Endothelial cell of umbilical vein (primary cell): ENCODE data around the gene BCR. TPM values are rescaled to one million over a fixed set of nuclear protein-coding genes. Genes with fewer than 3 reads are reported as not detected.

Source experiments
- BruUV-seq: library from RNA; stranded (reverse); fragments of 400-500 nt; replicated peaks from 2 replicates; lab custom pipeline; 2021; lab: Mats Ljungman, UMichigan
- CTCF ChIA-PET: fragments of 300-600, 350-600 bp; sonication (Branson Sonifier 250); formaldehyde crosslinking; loops from one replicate; lab custom pipeline; 2021; ENCODE audit warnings: antibody characterized with exemption, inconsistent platforms; lab: Charles Lee
- POLR2A ChIA-PET: fragments of 300-600, 350-600 bp; sonication (Branson Sonifier 250); formaldehyde crosslinking; loops from one replicate; lab custom pipeline; 2021; ENCODE audit warnings: antibody characterized with exemption, inconsistent platforms; lab: Charles Lee
- DNase-seq: peaks from one replicate; pipeline ENCODE4 v3.0.0-alpha.2; 2011; ENCODE audit warnings: low read depth, low spot score
- FAIRE-seq: peaks from 2 replicates; lab custom pipeline; 2011; peaks lifted over from hg19 to GRCh38; lab: Jason Lieb, UNC
- H2AFZ ChIP-seq: 2 replicates; pipeline ENCODE4 v1.6.0; 2012; ENCODE audit warnings: low read depth, low read length, control low read depth, inconsistent platforms
- H3K27ac ChIP-seq: 2 replicates; pipeline ENCODE4 v1.5.1; 2011; ENCODE audit warnings: low read depth, mild to moderate bottlenecking, control low read depth, low read length, moderate library complexity; ENCODE audit not compliant: insufficient read depth
- H3K27me3 ChIP-seq, 2 experiments: 2 replicates each; pipeline versions ENCODE4 v1.6.0 to v1.6.1; 2011; ENCODE audit warnings: low read length in 2 of 2, mixed read lengths in 1 of 2; ENCODE audit not compliant: control insufficient read depth in 2 of 2, insufficient read depth in 2 of 2
- H3K36me3 ChIP-seq, 2 experiments: 2 replicates in 1 of 2; 3 replicates in 1 of 2; pipeline ENCODE4 v1.5.1; 2011; ENCODE audit warnings: low read length in 2 of 2, mild to moderate bottlenecking in 1 of 2, moderate library complexity in 1 of 2; ENCODE audit not compliant: control insufficient read depth in 2 of 2, insufficient read depth in 2 of 2; ENCODE audit errors: extremely low read depth in 1 of 2
- H3K4me1 ChIP-seq: 3 replicates; pipeline ENCODE4 v1.5.1; 2011; ENCODE audit warnings: mild to moderate bottlenecking, low read length; ENCODE audit not compliant: control insufficient read depth, insufficient read depth; ENCODE audit errors: extremely low read depth
- H3K4me2 ChIP-seq: 2 replicates; pipeline ENCODE4 v1.6.1; 2011; ENCODE audit warnings: low read length, control low read depth, mixed read lengths; ENCODE audit not compliant: insufficient read depth
- H3K4me3 ChIP-seq, 3 experiments: fragments of 200-600 bp in 1 of 3; sonication (generic), shearing (Covaris generic) in 1 of 3; replicated peaks in 1 of 3; 2 replicates each; pipeline ENCODE4 v1.5.1; 2011 to 2016; ENCODE audit warnings: control low read depth in 3 of 3, low read length in 3 of 3, mild to moderate bottlenecking in 2 of 3, inconsistent platforms in 1 of 3, low read depth in 1 of 3, moderate library complexity in 1 of 3; ENCODE audit not compliant: insufficient read depth in 1 of 3
- H3K79me2 ChIP-seq: 2 replicates; pipeline ENCODE4 v1.6.0; 2012; ENCODE audit warnings: low read length, inconsistent platforms; ENCODE audit not compliant: control insufficient read depth, insufficient read depth
- H3K9ac ChIP-seq: replicated peaks from 2 replicates; pipeline ENCODE3; 2011; ENCODE audit warnings: low read length, control low read depth; ENCODE audit not compliant: insufficient read depth; ENCODE audit errors: extremely low read depth
- H3K9me1 ChIP-seq: replicated peaks from 3 replicates; pipeline ENCODE4 v1.6.0; 2011; ENCODE audit warnings: mild to moderate bottlenecking, low read length; ENCODE audit not compliant: control insufficient read depth, insufficient read depth; ENCODE audit errors: extremely low read depth
- H3K9me3 ChIP-seq: replicated peaks from 2 replicates; pipeline ENCODE4 v1.5.1; 2012; ENCODE audit warnings: low read length, inconsistent platforms; ENCODE audit not compliant: control insufficient read depth, insufficient read depth
- H4K20me1 ChIP-seq: replicated peaks from 2 replicates; pipeline ENCODE3; 2011; ENCODE audit warnings: mild to moderate bottlenecking, low read length; ENCODE audit not compliant: control insufficient read depth, insufficient read depth; ENCODE audit errors: extremely low read depth
- EZH2 ChIP-seq: IDR thresholded peaks from 2 replicates; pipeline ENCODE4 v1.6.1; 2012; ENCODE audit warnings: borderline replicate concordance, low read depth, mild to moderate bottlenecking, moderate library complexity, low read length, inconsistent platforms; ENCODE audit not compliant: severe bottlenecking
- FOS ChIP-seq: IDR thresholded peaks from 2 replicates; pipeline ENCODE4 v1.6.1; 2011; ENCODE audit warnings: mild to moderate bottlenecking, low read length, moderate library complexity, borderline replicate concordance; ENCODE audit not compliant: insufficient read depth
- MYC ChIP-seq: IDR thresholded peaks from one replicate; pipeline ENCODE4 v1.6.1; 2011; ENCODE audit warnings: mild to moderate bottlenecking, low read depth, low read length
- POLR2AphosphoS5 ChIP-seq: IDR thresholded peaks from 2 replicates; pipeline ENCODE4 v1.6.1; 2012; ENCODE audit warnings: low read depth, mild to moderate bottlenecking, control low read depth, low read length, moderate library complexity; ENCODE audit not compliant: insufficient read depth
- dilution Hi-C: fragments of 300-500 bp; cut with MboI; formaldehyde crosslinking; loops from one replicate; pipeline ENCODE4 v1.15.0; 2019; ENCODE audit warnings: low sequenced_read_pairs; ENCODE audit not compliant: extremely low pct_ligation_motif_present
- intact Hi-C: fragments of 100-400 bp; cut with micrococcal nuclease; formaldehyde crosslinking; loops from one replicate; pipeline ENCODE4 v1.10.0; 2022
- polyA plus RNA-seq, 4 experiments: library from polyadenylated mRNA; depleted of rRNA in 3 of 4; stranded (reverse) in 3 of 4; unstranded in 1 of 4; fragments of >200 nt; gene quantifications; 2 replicates each; pipeline versions ENCODE4 v1.2.1 to v1.2.3, GENCODE V29; 2011 to 2012; ENCODE audit warnings: missing spikeins in 1 of 4
- total RNA-seq: library from RNA; stranded (reverse); gene quantifications from 2 replicates; pipeline ENCODE4 v1.2.3, GENCODE V29; 2021
- TF ChIP-seq, protein P1 (sequence below), 2 donors: IDR thresholded peaks; 1 replicate in 1 of 2; 2 replicates in 1 of 2; pipeline ENCODE4 v1.5.1; 2011; ENCODE audit warnings: low read length in 2 of 2, mild to moderate bottlenecking in 2 of 2, moderate library complexity in 2 of 2, control low read depth in 1 of 2, inconsistent platforms in 1 of 2, low read depth in 1 of 2; ENCODE audit not compliant: insufficient read depth in 1 of 2; ENCODE audit errors: extremely low read depth in 1 of 2
- TF ChIP-seq, protein P2 (sequence below): IDR thresholded peaks from 2 replicates; pipeline ENCODE4 v1.6.1; 2011; ENCODE audit not compliant: insufficient read depth, insufficient read length

The BCR gene
- total and polyA plus RNA-seq, 2 donors (not counting 3 experiments of a cell fraction or from before 2014, with no cell fraction given), result 129 to 141 TPM

DNA sequence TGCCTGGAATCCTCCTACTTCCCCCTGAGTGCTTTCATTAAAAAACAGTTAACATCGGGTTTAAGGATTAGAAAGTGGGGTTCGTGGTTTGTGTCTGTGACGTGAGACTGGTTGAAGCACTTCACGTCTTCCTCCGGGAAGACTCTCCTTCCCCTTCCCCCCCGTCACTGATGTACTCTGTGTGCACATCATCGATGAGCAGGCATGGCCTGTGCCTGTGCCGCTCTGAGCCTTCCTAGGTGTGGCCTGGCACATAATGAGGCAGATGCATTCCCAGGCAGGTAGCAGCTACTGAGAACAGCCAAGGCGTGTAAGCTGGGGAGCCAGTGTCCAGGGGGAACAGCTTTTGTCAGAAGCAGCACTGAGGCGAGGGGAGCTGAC lies 93.8 kb downstream of the BCR start:
- H3K9me1 ChIP-seq, result no peaks in the 10 kb centered on the region
- peaks cover 8% of the 10 kb centered on the region for H3K4me1 ChIP-seq
- H3K79me2 ChIP-seq, result peaks cover 3% of the 10 kb centered on the region
- no peaks in the 10 kb centered on the region for H3K9me3 ChIP-seq
- no peak for TF ChIP-seq FOS
- TF ChIP-seq, protein P1, sequence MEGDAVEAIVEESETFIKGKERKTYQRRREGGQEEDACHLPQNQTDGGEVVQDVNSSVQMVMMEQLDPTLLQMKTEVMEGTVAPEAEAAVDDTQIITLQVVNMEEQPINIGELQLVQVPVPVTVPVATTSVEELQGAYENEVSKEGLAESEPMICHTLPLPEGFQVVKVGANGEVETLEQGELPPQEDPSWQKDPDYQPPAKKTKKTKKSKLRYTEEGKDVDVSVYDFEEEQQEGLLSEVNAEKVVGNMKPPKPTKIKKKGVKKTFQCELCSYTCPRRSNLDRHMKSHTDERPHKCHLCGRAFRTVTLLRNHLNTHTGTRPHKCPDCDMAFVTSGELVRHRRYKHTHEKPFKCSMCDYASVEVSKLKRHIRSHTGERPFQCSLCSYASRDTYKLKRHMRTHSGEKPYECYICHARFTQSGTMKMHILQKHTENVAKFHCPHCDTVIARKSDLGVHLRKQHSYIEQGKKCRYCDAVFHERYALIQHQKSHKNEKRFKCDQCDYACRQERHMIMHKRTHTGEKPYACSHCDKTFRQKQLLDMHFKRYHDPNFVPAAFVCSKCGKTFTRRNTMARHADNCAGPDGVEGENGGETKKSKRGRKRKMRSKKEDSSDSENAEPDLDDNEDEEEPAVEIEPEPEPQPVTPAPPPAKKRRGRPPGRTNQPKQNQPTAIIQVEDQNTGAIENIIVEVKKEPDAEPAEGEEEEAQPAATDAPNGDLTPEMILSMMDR (IDR thresholded peaks at IDR 0.05; ENCODE audit: extremely low read depth in 1 of 2, insufficient read depth in 1 of 2, low read depth in 1 of 2, low read length in 2 of 2), result no peak
- no peak for TF ChIP-seq MYC
- no peak for TF ChIP-seq POLR2AphosphoS5
- no peak for TF ChIP-seq EZH2
- TF ChIP-seq, protein P2, sequence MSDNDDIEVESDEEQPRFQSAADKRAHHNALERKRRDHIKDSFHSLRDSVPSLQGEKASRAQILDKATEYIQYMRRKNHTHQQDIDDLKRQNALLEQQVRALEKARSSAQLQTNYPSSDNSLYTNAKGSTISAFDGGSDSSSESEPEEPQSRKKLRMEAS, result no peak
- no TSS peak for BruUV-seq
- DNase-seq (no peak), FAIRE-seq (no peak)
- no peaks in the 10 kb centered on the region for H4K20me1 ChIP-seq
- no peak overlapping the region for H3K9ac ChIP-seq
- ChIA-PET POLR2A (no interaction called here), CTCF (interaction anchor here (1.7 kb wide), 1 partner anchor 95 kb away, joined by 5 read pairs; no protein-coding TSS in a partner anchor)
- no peak overlapping the region for H2AFZ ChIP-seq
- no peak overlapping the region for H3K4me2 ChIP-seq
- intact Hi-C loops (no loop called here), dilution Hi-C loops (no loop called here)
- peaks cover 17 to 78% of the 10 kb centered on the region in 2 experiments for H3K36me3 ChIP-seq
- no peak overlapping the region for H3K4me3 ChIP-seq
- H3K27me3 ChIP-seq, result no peaks in the 10 kb centered on the region
- no peak overlapping the region for H3K27ac ChIP-seq
